ENCODE results near the gene SDR9C7. TPM values are rescaled to one million over a fixed set of nuclear protein-coding genes. Genes with fewer than 3 reads are reported as not detected.
"Not testable (repeated sequence)": the region's sequence is repeated elsewhere in the genome, so short reads cannot be mapped to it uniquely, and the experiment has no call there.

Gene SDR9C7
- polyA plus RNA-seq, 3 donors, result not detected

DNA sequence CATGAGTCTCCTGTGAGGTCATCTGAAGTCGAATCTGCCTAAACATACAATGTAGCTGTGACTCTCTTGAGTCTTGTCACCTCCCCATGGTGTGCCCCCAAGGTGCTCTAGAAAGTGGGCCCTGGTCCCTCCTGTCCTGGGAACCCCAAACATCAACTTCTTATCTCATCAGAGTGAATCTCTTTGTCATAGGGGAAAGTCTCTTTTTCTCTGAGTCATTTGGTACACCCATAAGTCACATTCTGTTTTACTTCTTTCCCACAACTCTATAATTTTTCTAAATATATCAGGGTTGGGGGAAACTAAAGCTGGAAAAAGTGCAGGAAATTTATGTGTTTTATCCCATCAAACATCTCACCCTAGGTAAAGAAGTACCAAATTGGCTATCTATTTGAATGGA, 12.9 kb downstream of the SDR9C7 start:
- H3K27ac ChIP-seq (ENCODE audit: low read depth in 1 of 2, low read length in 2 of 2), result no peak overlapping the region
- H4K20me1 ChIP-seq (ENCODE audit: insufficient read depth, low read length), result no peaks in the 10 kb centered on the region
- H3K9me3 ChIP-seq (replicated peaks in 1 of 2; ENCODE audit: control insufficient read depth in 1 of 2, insufficient read depth in 1 of 2, low read length in 2 of 2), result no peaks in the 10 kb centered on the region
- H3K27me3 Mint-ChIP-seq (ENCODE audit: low read depth in 3 of 3), result peaks cover 0 to 5% (median 2%) of the 10 kb centered on the region in 3 donors
- no peak for DNase-seq
- no peak overlapping the region for H3K4me2 ChIP-seq (replicated peaks; ENCODE audit: extremely low read depth, low read length, poor library complexity, severe bottlenecking)
- H3K79me2 ChIP-seq (ENCODE audit: insufficient read depth, low read length), result no peaks in the 10 kb centered on the region
- no peak overlapping the region for H3K4me3 Mint-ChIP-seq
- H2AFZ ChIP-seq (ENCODE audit: insufficient read depth, low read depth, low read length, poor library complexity, severe bottlenecking), result no peak overlapping the region
- no peaks in the 10 kb centered on the region for H3K36me3 ChIP-seq (replicated peaks in 1 of 2; ENCODE audit: control insufficient read depth in 1 of 2, insufficient read depth in 2 of 2, low read length in 2 of 2)
- TF ChIP-seq, protein P1, sequence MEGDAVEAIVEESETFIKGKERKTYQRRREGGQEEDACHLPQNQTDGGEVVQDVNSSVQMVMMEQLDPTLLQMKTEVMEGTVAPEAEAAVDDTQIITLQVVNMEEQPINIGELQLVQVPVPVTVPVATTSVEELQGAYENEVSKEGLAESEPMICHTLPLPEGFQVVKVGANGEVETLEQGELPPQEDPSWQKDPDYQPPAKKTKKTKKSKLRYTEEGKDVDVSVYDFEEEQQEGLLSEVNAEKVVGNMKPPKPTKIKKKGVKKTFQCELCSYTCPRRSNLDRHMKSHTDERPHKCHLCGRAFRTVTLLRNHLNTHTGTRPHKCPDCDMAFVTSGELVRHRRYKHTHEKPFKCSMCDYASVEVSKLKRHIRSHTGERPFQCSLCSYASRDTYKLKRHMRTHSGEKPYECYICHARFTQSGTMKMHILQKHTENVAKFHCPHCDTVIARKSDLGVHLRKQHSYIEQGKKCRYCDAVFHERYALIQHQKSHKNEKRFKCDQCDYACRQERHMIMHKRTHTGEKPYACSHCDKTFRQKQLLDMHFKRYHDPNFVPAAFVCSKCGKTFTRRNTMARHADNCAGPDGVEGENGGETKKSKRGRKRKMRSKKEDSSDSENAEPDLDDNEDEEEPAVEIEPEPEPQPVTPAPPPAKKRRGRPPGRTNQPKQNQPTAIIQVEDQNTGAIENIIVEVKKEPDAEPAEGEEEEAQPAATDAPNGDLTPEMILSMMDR (IDR thresholded peaks at IDR 0.05), result no peak
- H3K9me3 Mint-ChIP-seq, result peaks cover 0 to 7% (median 4%) of the 10 kb centered on the region in 7 donors
- peaks cover 2% of the 10 kb centered on the region for H3K4me1 Mint-ChIP-seq
- no peak overlapping the region for H3K27ac Mint-ChIP-seq
- H3K4me3 ChIP-seq (replicated peaks in 1 of 3; ENCODE audit: low read depth in 2 of 3, low read length in 3 of 3), result no peak overlapping the region
- no peaks in the 10 kb centered on the region for H3K27me3 ChIP-seq (ENCODE audit: control insufficient read depth in 2 of 2, insufficient read depth in 2 of 2, low read length in 2 of 2)
- 100% methylated on average over 1 of the region's 1 CpG for WGBS (ENCODE audit: insufficient coverage)
- H3K36me3 Mint-ChIP-seq, result no peaks in the 10 kb centered on the region
- H3K9ac ChIP-seq (ENCODE audit: insufficient read depth, low read length, poor library complexity, severe bottlenecking), result no peak overlapping the region
- intact Hi-C loops (cut with micrococcal nuclease), result no loop called here
- H3K4me1 ChIP-seq (ENCODE audit: control insufficient read depth in 1 of 2, insufficient read depth in 2 of 2, low read length in 2 of 2), result no peaks in the 10 kb centered on the region

DNA sequence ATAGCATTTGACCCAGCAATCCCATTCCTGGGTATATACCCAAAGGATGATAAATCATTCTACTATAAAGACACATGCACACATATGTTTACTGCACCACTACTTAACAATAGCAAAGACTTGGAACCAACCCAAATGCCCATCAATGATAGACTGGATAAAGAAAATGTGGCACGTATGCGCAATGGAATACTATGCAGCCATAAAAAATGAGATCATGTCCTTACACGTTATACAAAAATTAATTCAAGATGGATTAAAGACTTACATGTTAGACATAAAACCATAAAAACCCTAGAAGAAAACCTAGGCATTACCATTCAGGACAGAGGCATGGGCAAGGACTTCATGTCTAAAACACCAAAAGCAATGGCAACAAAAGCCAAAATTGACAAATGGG, 16.1 kb downstream of the SDR9C7 start:
- 100% methylated on average over 1 of the region's 3 CpGs for WGBS (ENCODE audit: insufficient coverage)
- intact Hi-C loops (cut with micrococcal nuclease); H3K36me3 ChIP-seq (replicated peaks in 1 of 2; ENCODE audit: control insufficient read depth in 1 of 2, insufficient read depth in 2 of 2, low read length in 2 of 2); H3K4me1 Mint-ChIP-seq; H4K20me1 ChIP-seq (ENCODE audit: insufficient read depth, low read length); H3K4me3 ChIP-seq (replicated peaks in 1 of 3; ENCODE audit: low read depth in 2 of 3, low read length in 3 of 3); H3K4me3 Mint-ChIP-seq; DNase-seq; H3K27me3 Mint-ChIP-seq (ENCODE audit: low read depth in 3 of 3); H3K9me3 ChIP-seq (replicated peaks in 1 of 2; ENCODE audit: control insufficient read depth in 1 of 2, insufficient read depth in 1 of 2, low read length in 2 of 2); H3K9ac ChIP-seq (ENCODE audit: insufficient read depth, low read length, poor library complexity, severe bottlenecking); H2AFZ ChIP-seq (ENCODE audit: insufficient read depth, low read depth, low read length, poor library complexity, severe bottlenecking); H3K36me3 Mint-ChIP-seq; H3K27ac Mint-ChIP-seq; H3K9me3 Mint-ChIP-seq; H3K79me2 ChIP-seq (ENCODE audit: insufficient read depth, low read length); H3K27me3 ChIP-seq (ENCODE audit: control insufficient read depth in 2 of 2, insufficient read depth in 2 of 2, low read length in 2 of 2); H3K4me1 ChIP-seq (ENCODE audit: control insufficient read depth in 1 of 2, insufficient read depth in 2 of 2, low read length in 2 of 2); H3K27ac ChIP-seq (ENCODE audit: low read depth in 1 of 2, low read length in 2 of 2); H3K4me2 ChIP-seq (replicated peaks; ENCODE audit: extremely low read depth, low read length, poor library complexity, severe bottlenecking): not testable (repeated sequence)
